OCI-LY7 (cell line): ENCODE results near the gene GPX3. TPM values are rescaled to one million over a fixed set of nuclear protein-coding genes. Genes with fewer than 3 reads are reported as not detected.

ENCODE experiments used
- BruUV-seq: library from RNA; stranded (reverse); fragments of 400-500 nt; replicated peaks from 2 replicates; lab custom pipeline; 2021; lab: Mats Ljungman, UMichigan
- CTCF ChIA-PET: fragments of 300-600 bp; sonication (Branson Sonifier 250); formaldehyde crosslinking; loops from one replicate; lab custom pipeline; 2022; ENCODE audit warnings: antibody characterized with exemption; ENCODE audit not compliant: unreplicated experiment; lab: Charles Lee
- POLR2A ChIA-PET: fragments of 300-600 bp; sonication (Branson Sonifier 250); formaldehyde crosslinking; loops from one replicate; lab custom pipeline; 2022; ENCODE audit warnings: antibody characterized with exemption; lab: Charles Lee
- DNase-seq: peaks from one replicate; pipeline ENCODE4 v3.0.0-alpha.2; 2015; ENCODE audit warnings: low spot score
- H2AFZ ChIP-seq: fragments of 200-600 bp; sonication (generic), shearing (Covaris generic); 2 replicates; pipeline ENCODE4 v1.6.1; 2014; ENCODE audit warnings: mild to moderate bottlenecking, antibody characterized with exemption, low read length, moderate library complexity
- H3K27ac ChIP-seq: fragments of 200-600 bp; sonication (generic); 2 replicates; pipeline ENCODE4 v1.5.1; 2014; ENCODE audit warnings: mixed run types, low read depth, mild to moderate bottlenecking, moderate library complexity, low read length, inconsistent platforms; ENCODE audit not compliant: poor library complexity, severe bottlenecking
- H3K36me3 ChIP-seq: fragments of 200-600 bp; sonication (generic); 2 replicates; pipeline ENCODE4 v1.6.1; 2014; ENCODE audit warnings: mild to moderate bottlenecking, antibody characterized with exemption, low read length, moderate library complexity, mixed read lengths; ENCODE audit not compliant: insufficient read depth
- H3K4me1 ChIP-seq: fragments of 200-600 bp; sonication (generic); 2 replicates; pipeline ENCODE4 v1.5.1; 2014; ENCODE audit warnings: mild to moderate bottlenecking, low read length; ENCODE audit not compliant: insufficient read depth, poor library complexity, severe bottlenecking
- H3K4me2 ChIP-seq: fragments of 200-600 bp; sonication (generic); 2 replicates; pipeline ENCODE4 v1.6.1; 2014; ENCODE audit warnings: mild to moderate bottlenecking, low read length
- H3K4me3 ChIP-seq: fragments of 200-600 bp; sonication (generic); 2 replicates; pipeline ENCODE4 v1.5.1; 2014; ENCODE audit warnings: mild to moderate bottlenecking, low read depth, low read length; ENCODE audit not compliant: poor library complexity, severe bottlenecking
- H3K79me2 ChIP-seq: fragments of 200-600 bp; sonication (generic); 2 replicates; pipeline ENCODE4 v1.6.1; 2016; ENCODE audit warnings: low read depth, mild to moderate bottlenecking, low read length, moderate library complexity, mixed read lengths; ENCODE audit not compliant: insufficient read depth
- H3K9me2 ChIP-seq: fragments of 200-600 bp; sonication (generic); 2 replicates; pipeline ENCODE4 v1.6.1; 2016; ENCODE audit warnings: mild to moderate bottlenecking, low read length, mixed read lengths; ENCODE audit not compliant: insufficient read depth
- H3K9me3 ChIP-seq: fragments of 200-600 bp; sonication (generic); 2 replicates; pipeline ENCODE4 v1.6.1; 2014; ENCODE audit warnings: mild to moderate bottlenecking, mixed run types, low read length, mixed read lengths
- H4K20me1 ChIP-seq: fragments of 200-600 bp; sonication (generic); 2 replicates; pipeline ENCODE4 v1.6.1; 2014; ENCODE audit warnings: mild to moderate bottlenecking, antibody characterized with exemption, low read length, moderate library complexity, mixed read lengths; ENCODE audit not compliant: insufficient read depth
- EZH2phosphoT487 ChIP-seq: fragments of 200-600 bp; sonication (generic); IDR thresholded peaks from 2 replicates; pipeline ENCODE4 v1.6.1; 2018; ENCODE audit warnings: low read depth, borderline replicate concordance, mild to moderate bottlenecking, mixed run types, antibody characterized with exemption, low read length, moderate library complexity, mixed read lengths
- intact Hi-C: fragments of 100-400 bp; cut with micrococcal nuclease; formaldehyde crosslinking; loops from one replicate; pipeline ENCODE4 v1.10.0; 2022; ENCODE audit not compliant: unreplicated experiment
- total RNA-seq, 2 experiments: library from RNA; depleted of rRNA in 1 of 2; stranded (reverse); fragments of >200 nt in 1 of 2; shearing (Covaris generic) in 1 of 2; gene quantifications; 2 replicates each; pipeline ENCODE4 v1.2.3, GENCODE V29; 2014 to 2022
- TF ChIP-seq, protein P1 (sequence below): fragments of 200-600 bp; sonication (generic); conservative IDR thresholded peaks from 2 replicates; pipeline ENCODE4 v1.5.1; 2014; ENCODE audit warnings: mild to moderate bottlenecking, antibody characterized with exemption, low read length, moderate library complexity, mixed read lengths

GPX3 gene
- total RNA-seq, 2 experiments from 2014 or later: not detected

DNA sequence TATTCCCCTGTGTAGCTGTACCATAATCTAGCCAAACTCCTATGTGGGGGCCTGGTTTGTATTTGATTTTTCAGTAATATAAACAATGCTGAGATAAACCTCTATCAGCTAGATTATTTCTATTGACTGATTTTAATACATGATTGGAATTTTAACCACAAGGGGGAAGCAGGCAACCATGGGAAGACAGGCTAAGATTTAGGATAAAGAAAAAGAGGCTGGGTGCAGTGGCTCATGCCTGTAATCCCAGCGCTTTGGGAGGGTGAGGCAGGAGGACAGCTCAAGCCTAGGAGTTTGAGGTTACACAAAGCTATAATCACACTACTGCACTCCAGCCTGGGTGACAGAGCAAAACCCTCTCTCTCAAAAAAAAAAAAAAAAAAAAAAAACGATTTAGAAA lies 18.1 kb upstream of the GPX3 start:
- ChIA-PET CTCF (no interaction called here), POLR2A (interaction anchor here (1.1 kb wide), 1 partner anchor 19 kb away, joined by 4 read pairs; no protein-coding TSS in a partner anchor)
- H3K36me3 ChIP-seq: no peaks in the 10 kb centered on the region
- H3K4me2 ChIP-seq: no peak overlapping the region
- H3K4me1 ChIP-seq: no peaks in the 10 kb centered on the region
- no peaks in the 10 kb centered on the region for H3K9me2 ChIP-seq
- H3K9me3 ChIP-seq: no peaks in the 10 kb centered on the region
- peak; percentile 24 for DNase-seq
- no peak overlapping the region for H3K4me3 ChIP-seq
- intact Hi-C loops: loop anchor here (2.0 kb wide), 1 partner anchor 163 kb away; no protein-coding TSS in a partner anchor
- BruUV-seq: no TSS peak
- H2AFZ ChIP-seq: no peak overlapping the region
- H3K79me2 ChIP-seq: no peaks in the 10 kb centered on the region
- no peak overlapping the region for H3K27ac ChIP-seq
- no peaks in the 10 kb centered on the region for H4K20me1 ChIP-seq
- no peak for TF ChIP-seq EZH2phosphoT487
- TF ChIP-seq, protein P1, sequence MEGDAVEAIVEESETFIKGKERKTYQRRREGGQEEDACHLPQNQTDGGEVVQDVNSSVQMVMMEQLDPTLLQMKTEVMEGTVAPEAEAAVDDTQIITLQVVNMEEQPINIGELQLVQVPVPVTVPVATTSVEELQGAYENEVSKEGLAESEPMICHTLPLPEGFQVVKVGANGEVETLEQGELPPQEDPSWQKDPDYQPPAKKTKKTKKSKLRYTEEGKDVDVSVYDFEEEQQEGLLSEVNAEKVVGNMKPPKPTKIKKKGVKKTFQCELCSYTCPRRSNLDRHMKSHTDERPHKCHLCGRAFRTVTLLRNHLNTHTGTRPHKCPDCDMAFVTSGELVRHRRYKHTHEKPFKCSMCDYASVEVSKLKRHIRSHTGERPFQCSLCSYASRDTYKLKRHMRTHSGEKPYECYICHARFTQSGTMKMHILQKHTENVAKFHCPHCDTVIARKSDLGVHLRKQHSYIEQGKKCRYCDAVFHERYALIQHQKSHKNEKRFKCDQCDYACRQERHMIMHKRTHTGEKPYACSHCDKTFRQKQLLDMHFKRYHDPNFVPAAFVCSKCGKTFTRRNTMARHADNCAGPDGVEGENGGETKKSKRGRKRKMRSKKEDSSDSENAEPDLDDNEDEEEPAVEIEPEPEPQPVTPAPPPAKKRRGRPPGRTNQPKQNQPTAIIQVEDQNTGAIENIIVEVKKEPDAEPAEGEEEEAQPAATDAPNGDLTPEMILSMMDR: peak; percentile 65

- no peaks in the 10 kb centered on the region for H3K36me3 ChIP-seq
- H3K9me2 ChIP-seq: no peaks in the 10 kb centered on the region
- CTCF ChIA-PET: no interaction called here
- TF ChIP-seq, protein P1: no peak
- no peak for TF ChIP-seq EZH2phosphoT487
- H3K79me2 ChIP-seq: no peaks in the 10 kb centered on the region
- no peaks in the 10 kb centered on the region for H3K4me1 ChIP-seq
- no peak overlapping the region for H3K27ac ChIP-seq
- H2AFZ ChIP-seq: no peak overlapping the region
- H3K4me3 ChIP-seq: no peak overlapping the region
- POLR2A ChIA-PET: interaction anchor here (1.1 kb wide), 1 partner anchor 19 kb away, joined by 4 read pairs; no protein-coding TSS in a partner anchor
- intact Hi-C loops: loop anchor here (2.0 kb wide), 1 partner anchor 162 kb away; no protein-coding TSS in a partner anchor
- H4K20me1 ChIP-seq: no peaks in the 10 kb centered on the region
- no peak for DNase-seq
- H3K4me2 ChIP-seq: no peak overlapping the region
- BruUV-seq: no TSS peak
- H3K9me3 ChIP-seq: no peaks in the 10 kb centered on the region
These were observed 17.5 kb upstream of the GPX3 start for GRCh38 chr5:151002681-151003502.

GRCh38 chr5:151003503-151003860 lies 16.9 kb upstream of the GPX3 start:
- no peaks in the 10 kb centered on the region for H3K9me2 ChIP-seq
- H3K4me3 ChIP-seq: no peak overlapping the region
- BruUV-seq: no TSS peak
- H3K27ac ChIP-seq: no peak overlapping the region
- no peaks in the 10 kb centered on the region for H4K20me1 ChIP-seq
- ChIA-PET CTCF (no interaction called here), POLR2A (no interaction called here)
- H3K36me3 ChIP-seq: no peaks in the 10 kb centered on the region
- no peaks in the 10 kb centered on the region for H3K79me2 ChIP-seq
- no peaks in the 10 kb centered on the region for H3K9me3 ChIP-seq
- TF ChIP-seq EZH2phosphoT487: no peak
- TF ChIP-seq, protein P1: no peak
- DNase-seq: no peak
- intact Hi-C loops: loop anchor here (2.0 kb wide), 1 partner anchor 161 kb away; no protein-coding TSS in a partner anchor
- no peak overlapping the region for H3K4me2 ChIP-seq
- H2AFZ ChIP-seq: no peak overlapping the region
- no peaks in the 10 kb centered on the region for H3K4me1 ChIP-seq
